Testis (tissue), 3 donors: Measurements from ENCODE around the gene KCNQ1. TPM values are rescaled to one million over a fixed set of nuclear protein-coding genes. Genes with fewer than 3 reads are reported as not detected.

Source experiments
- DNase-seq: peaks from one replicate; pipeline ENCODE4 v3.0.0-alpha.2; 2019
- H3K27ac ChIP-seq, 2 donors: fragments of 200-600 bp; sonication (generic); one replicate each; pipeline ENCODE4 v1.5.1; 2019
- H3K27me3 ChIP-seq: fragments of 200-600 bp; sonication (generic); one replicate; pipeline ENCODE4 v1.5.1; 2019
- H3K36me3 ChIP-seq: fragments of 200-600 bp; sonication (generic); one replicate; pipeline ENCODE4 v1.5.1; 2017; ENCODE audit warnings: low read depth; ENCODE audit errors: missing control alignments
- H3K4me1 ChIP-seq: fragments of 200-600 bp; sonication (generic); one replicate; pipeline ENCODE4 v1.5.1; 2019
- H3K4me3 ChIP-seq, 2 donors: fragments of 200-600 bp; sonication (generic); one replicate each; pipeline ENCODE4 v1.5.1; 2017 to 2019
- H3K9me3 ChIP-seq: fragments of 200-600 bp; sonication (generic); one replicate; pipeline ENCODE4 v1.5.1; 2017
- CTCF ChIP-seq, 3 experiments: fragments of 450-650 bp in 2 of 3; fragments of 200-600 bp in 1 of 3; sonication (generic) in 1 of 3; IDR thresholded peaks; one replicate each; pipeline ENCODE4 v1.5.1; 2016 to 2019; ENCODE audit warnings: antibody characterized with exemption in 3 of 3, mild to moderate bottlenecking in 2 of 3, moderate library complexity in 1 of 3
- POLR2A ChIP-seq: fragments of 450-650 bp; IDR thresholded peaks from one replicate; pipeline ENCODE4 v1.6.1; 2017; ENCODE audit warnings: antibody characterized with exemption, mild to moderate bottlenecking, moderate library complexity
- WGBS, 2 donors: methylation state at CpG; one replicate each; pipeline ENCODE4 v1.1.5; 2018; 5-methylcytosine and 5-hydroxymethylcytosine counted together
- intact Hi-C: fragments of 100-400 bp; cut with DNase I; formaldehyde crosslinking; loops from one replicate; pipeline ENCODE4 v1.15.1; 2023; ENCODE audit warnings: low total_unique reads
- polyA plus RNA-seq: library from polyadenylated mRNA; stranded (reverse); fragments of 350-450 nt; fragmentation: Illumina TruSeq; extraction: RNeasy Lipid Tissue Mini Kit (QIAGEN cat#74804); gene quantifications from one replicate; pipeline ENCODE4 v1.2.3, GENCODE V29; 2014; ENCODE audit warnings: low read depth, low replicate concordance; ENCODE audit not compliant: insufficient read depth
- total RNA-seq, 2 donors: library from RNA; depleted of rRNA; stranded (reverse); fragments of >200 nt; gene quantifications; one replicate each; pipeline ENCODE4 v1.2.3, GENCODE V29; 2016

The KCNQ1 gene
- total and polyA plus RNA-seq, 3 donors from 2014 or later: 6.0 to 24.2 (median 12.8) TPM

GRCh38 chr11:2530855-2531200, 86.0 kb downstream of the KCNQ1 start:
- TF ChIP-seq CTCF (IDR thresholded peaks at IDR 0.05) (no peak), POLR2A (no peak)
- Histone ChIP-seq H3K4me1 (peaks cover 7% of the 10 kb centered on the region), H3K36me3 (no peaks in the 10 kb centered on the region), H3K27me3 (no peaks in the 10 kb centered on the region), H3K9me3 (no peaks in the 10 kb centered on the region), H3K4me3 (no peak overlapping the region), H3K27ac (no peak overlapping the region)
- no peak for DNase-seq
- 87 to 91% methylated on average over 7 to 10 of the region's 10 CpGs for WGBS, 2 donors
- intact Hi-C loops: loop anchor here (5.0 kb wide), 1 partner anchor 104 kb away; no protein-coding TSS in a partner anchor

GRCh38 chr11:2531277-2531986, 86.6 kb downstream of the KCNQ1 start:
- 44 to 51% methylated on average over 8 to 14 of the region's 14 CpGs for WGBS, 2 donors
- TF ChIP-seq CTCF (IDR thresholded peaks at IDR 0.05) (peak; percentile 99), POLR2A (no peak)
- Histone ChIP-seq H3K4me1 (peaks cover 7% of the 10 kb centered on the region), H3K9me3 (no peaks in the 10 kb centered on the region), H3K27me3 (no peaks in the 10 kb centered on the region), H3K4me3 (no peak overlapping the region), H3K27ac (no peak overlapping the region), H3K36me3 (no peaks in the 10 kb centered on the region)
- peak; percentile 82 for DNase-seq
- intact Hi-C loops: loop anchor here (5.0 kb wide), 1 partner anchor 104 kb away; no protein-coding TSS in a partner anchor

GRCh38 chr11:2531987-2532703, 87.3 kb downstream of the KCNQ1 start:
- 66 to 67% methylated on average over 8 to 21 of the region's 21 CpGs for WGBS, 2 donors
- intact Hi-C loops: loop anchor here (2.0 to 5.0 kb wide), 2 partner anchors 105 to 357 kb away; no protein-coding TSS in a partner anchor
- Histone ChIP-seq H3K27ac (no peak overlapping the region), H3K4me1 (peaks cover 7% of the 10 kb centered on the region), H3K9me3 (no peaks in the 10 kb centered on the region), H3K36me3 (no peaks in the 10 kb centered on the region), H3K4me3 (no peak overlapping the region), H3K27me3 (no peaks in the 10 kb centered on the region)
- peak; percentile 21 for DNase-seq
- TF ChIP-seq CTCF (IDR thresholded peaks at IDR 0.05) (no peak), POLR2A (no peak)

GRCh38 chr11:2532704-2533586, 88.1 kb downstream of the KCNQ1 start:
- peak overlapping the region in 1 of 2 donors; percentile 41 for H3K27ac ChIP-seq
- H3K36me3 ChIP-seq: no peaks in the 10 kb centered on the region
- WGBS, 2 donors: 15 to 20% methylated on average over 21 to 43 of the region's 43 CpGs
- intact Hi-C loops: loop anchor here (2.0 to 5.0 kb wide), 2 partner anchors 106 to 356 kb away; no protein-coding TSS in a partner anchor
- DNase-seq: peak; percentile 95
- no peaks in the 10 kb centered on the region for H3K27me3 ChIP-seq
- peaks cover 7% of the 10 kb centered on the region for H3K4me1 ChIP-seq
- H3K9me3 ChIP-seq: no peaks in the 10 kb centered on the region
- peak; percentile 99 for TF ChIP-seq CTCF (IDR thresholded peaks at IDR 0.05)
- no peak for TF ChIP-seq POLR2A
- H3K4me3 ChIP-seq: peak overlapping the region; percentile 29 to 38
